GM12873 (cell line): ENCODE data around the gene LRRC14B.

Experiments
- CTCF ChIP-seq: IDR thresholded peaks from 2 replicates; pipeline ENCODE4 v1.5.1; 2012; ENCODE audit warnings: low read depth, mild to moderate bottlenecking, moderate library complexity, low read length, control low read depth; ENCODE audit not compliant: insufficient read depth; ENCODE audit errors: missing control alignments

Gene LRRC14B

GRCh38 chr5:206927-207536 lies 15.7 kb downstream of the LRRC14B start:
- no peak for TF ChIP-seq CTCF

- no peak for TF ChIP-seq CTCF
Observed at GRCh38 chr5:207599-207998, 16.3 kb downstream of the LRRC14B start.

- no peak for TF ChIP-seq CTCF
Observed at GRCh38 chr5:208449-209114, 17.3 kb downstream of the LRRC14B start.

GRCh38 chr5:213803-214395 lies 22.6 kb downstream of the LRRC14B start:
- no peak for TF ChIP-seq CTCF

- TF ChIP-seq CTCF = peak; percentile 36
Observed at GRCh38 chr5:217494-218456, 26.5 kb downstream of the LRRC14B start, which contains the start of the genes CCDC127 and SDHA. CCDC127 (minus strand) TSS chr5:218153; CDS start chr5:216849, 1,304 bp downstream. SDHA (plus strand) TSS chr5:218320; CDS start chr5:218356, 36 bp downstream.

GRCh38 chr5:218457-219291 lies 27.4 kb downstream of the LRRC14B start:
- no peak for TF ChIP-seq CTCF
